ENCODE results near the gene USP51.
"Not testable (repeated sequence)": the region's sequence is repeated elsewhere in the genome, so short reads cannot be mapped to it uniquely, and the experiment has no call there.

The USP51 gene

GRCh38 chrX:55489314-55490009 lies at the start of gene USP51:
USP51 (minus strand) TSS chrX:55489848; CDS start chrX:55488939, 909 bp downstream.
- DNase-seq = no peak

GRCh38 chrX:55524487-55524886 lies 34.8 kb upstream of the USP51 start:
- DNase-seq = no peak

- DNase-seq = no peak
Observed at GRCh38 chrX:55523356-55523755, 33.7 kb upstream of the USP51 start.

GRCh38 chrX:55522596-55523276 lies 33.1 kb upstream of the USP51 start:
- no peak for DNase-seq

- DNase-seq = no peak
Observed at GRCh38 chrX:55521687-55522086, 32.0 kb upstream of the USP51 start.

- DNase-seq = not testable (repeated sequence)
Observed at GRCh38 chrX:55516794-55517481, 27.3 kb upstream of the USP51 start.

- not testable (repeated sequence) for DNase-seq
Observed at GRCh38 chrX:55513045-55513737, 23.5 kb upstream of the USP51 start.

GRCh38 chrX:55508410-55509152 lies 18.9 kb upstream of the USP51 start:
- DNase-seq = not testable (repeated sequence)

- DNase-seq = not testable (repeated sequence)
Observed at GRCh38 chrX:55507699-55508098, 18.1 kb upstream of the USP51 start.

- DNase-seq = not testable (repeated sequence)
Observed at GRCh38 chrX:55507010-55507409, 17.4 kb upstream of the USP51 start.

- DNase-seq = no peak
Observed at GRCh38 chrX:55490974-55491373, 1.3 kb upstream of the USP51 start.

- DNase-seq = no peak
Observed at GRCh38 chrX:55490121-55490520, 473 bp upstream of the USP51 start.

- peak; percentile 51 for DNase-seq
Observed at GRCh38 chrX:55488593-55489313, 895 bp downstream of the USP51 start.

GRCh38 chrX:55488006-55488592 lies 1.5 kb downstream of the USP51 start:
- no peak for DNase-seq

GRCh38 chrX:55487143-55487542 lies 2.5 kb downstream of the USP51 start:
- no peak for DNase-seq

GRCh38 chrX:55486736-55487135 lies 2.9 kb downstream of the USP51 start:
- no peak for DNase-seq

- DNase-seq = no peak
Observed at GRCh38 chrX:55484948-55485347, 4.7 kb downstream of the USP51 start.

- DNase-seq = no peak
Observed at GRCh38 chrX:55480390-55481062, 9.1 kb downstream of the USP51 start.

GRCh38 chrX:55479956-55480355 lies 9.7 kb downstream of the USP51 start:
- not testable (repeated sequence) for DNase-seq

GRCh38 chrX:55465791-55466190 lies 23.9 kb downstream of the USP51 start:
- not testable (repeated sequence) for DNase-seq

- DNase-seq = not testable (repeated sequence)
Observed at GRCh38 chrX:55465108-55465507, 24.5 kb downstream of the USP51 start.

Measured in activated T-cell treated with anti-CD3 and anti-CD28 coated beads for 4 hours (primary cell).